Psoas muscle (tissue), 8 donors: Measurements from ENCODE around the gene ITFG1. TPM values are rescaled to one million over a fixed set of nuclear protein-coding genes. Genes with fewer than 3 reads are reported as not detected.
"Not testable (repeated sequence)": the region's sequence is repeated elsewhere in the genome, so short reads cannot be mapped to it uniquely, and the experiment has no call there.

Experiments
- ATAC-seq, 4 donors: fragments of 200-7000 bp; cut with Tn5 transposase; one replicate each; pipeline ENCODE4 v1.9.1; 2020; ENCODE audit warnings: moderate library complexity in 3 of 4, mild to moderate bottlenecking in 2 of 4
- DNase-seq, 2 donors: peaks; one replicate each; pipeline ENCODE4 v3.0.0-alpha.2; 2020
- H3K27ac ChIP-seq: fragments of 200-600 bp; one replicate; pipeline ENCODE4 v1.8.0; 2022
- H3K27me3 ChIP-seq, 3 donors: fragments of 200-600 bp in 1 of 3; one replicate each; pipeline versions ENCODE4 v1.6.1 to v1.8.0; 2013 to 2022; ENCODE audit warnings: low read length in 2 of 3, mild to moderate bottlenecking in 2 of 3, moderate library complexity in 1 of 3; ENCODE audit not compliant: insufficient read depth in 3 of 3
- H3K36me3 ChIP-seq, 2 donors: fragments of 200-600 bp in 1 of 2; one replicate each; pipeline versions ENCODE4 v1.6.1 to v1.8.0; 2013 to 2022; ENCODE audit warnings: low read depth in 1 of 2, mild to moderate bottlenecking in 1 of 2, moderate library complexity in 1 of 2; ENCODE audit not compliant: insufficient read depth in 1 of 2
- H3K4me1 ChIP-seq: fragments of 200-600 bp; one replicate; pipeline ENCODE4 v1.8.0; 2022
- H3K4me3 ChIP-seq: fragments of 200-600 bp; one replicate; pipeline ENCODE4 v1.8.0; 2022; ENCODE audit warnings: mild to moderate bottlenecking
- H3K9me3 ChIP-seq: fragments of 200-600 bp; one replicate; pipeline ENCODE4 v1.8.0; 2022
- CTCF ChIP-seq: fragments of 200-600 bp; IDR thresholded peaks from one replicate; pipeline ENCODE4 v1.8.0; 2022; ENCODE audit warnings: antibody characterized with exemption
- WGBS, 3 donors: extraction: QIAGEN DNeasy Blood & Tissue Kit; methylation state at CpG; one replicate each; pipeline versions ENCODE4 v1.1.6 to v1.1.7; 2013; 5-methylcytosine and 5-hydroxymethylcytosine counted together
- intact Hi-C, 2 donors: fragments of 100-400 bp; cut with DNase I; formaldehyde crosslinking; loops; one replicate each; pipeline versions ENCODE4 v1.11.0 to v1.14.2; 2022
- polyA plus RNA-seq, 3 donors: library from polyadenylated mRNA; stranded (reverse); fragments of 200-250 nt; gene quantifications; one replicate each; pipeline ENCODE4 v1.2.3, GENCODE V29; 2013
- total RNA-seq, 4 donors: library from RNA; stranded (reverse); fragmentation: NEBNext Ultra II Directional in 2 of 4; extraction: Animal tissue kit (Norgen Biotek cat#: 25700) in 2 of 4; gene quantifications; one replicate each; pipeline versions ENCODE4 v1.2.1 to v1.2.4, GENCODE V29; 2021 to 2023
- donor health status: healthy with polysubstance abuse.
- donor health status: DM: no; HTN: no; CAD: no; lungs with moderate emphysema.
- donor health status: Bipolar disorder and iron deficiency.
- donor health status: healthy.
- donor health status: DM: yes; HTN: yes; CAD: no.
- donor health status: DM: no; HTN: no; CAD: no.
- donor health status: DM: no; HTN: no; CAD: no.
- donor health status: DM: yes; HTN: yes; CAD: no.

Gene ITFG1
- total and polyA plus RNA-seq, 7 donors: 13.0 to 30.3 (median 22.6) TPM

- Histone ChIP-seq H3K4me3 (no peak overlapping the region), H3K9me3 (no peaks in the 10 kb centered on the region), H3K4me1 (peaks cover 10% of the 10 kb centered on the region), H3K27ac (no peak overlapping the region), H3K27me3 (no peaks in the 10 kb centered on the region), H3K36me3 (peaks cover 0 to 5% of the 10 kb centered on the region in 2 donors)
- intact Hi-C loops: no loop called here
- ATAC-seq: no peak
- no peak for TF ChIP-seq CTCF
- 91% methylated on average over 1 of the region's 1 CpG for whole genome bisulfite sequencing, 3 donors
- no peak for DNase-seq
Observed at GRCh38 chr16:47363761-47364160, 97.1 kb downstream of the ITFG1 start.

DNA sequence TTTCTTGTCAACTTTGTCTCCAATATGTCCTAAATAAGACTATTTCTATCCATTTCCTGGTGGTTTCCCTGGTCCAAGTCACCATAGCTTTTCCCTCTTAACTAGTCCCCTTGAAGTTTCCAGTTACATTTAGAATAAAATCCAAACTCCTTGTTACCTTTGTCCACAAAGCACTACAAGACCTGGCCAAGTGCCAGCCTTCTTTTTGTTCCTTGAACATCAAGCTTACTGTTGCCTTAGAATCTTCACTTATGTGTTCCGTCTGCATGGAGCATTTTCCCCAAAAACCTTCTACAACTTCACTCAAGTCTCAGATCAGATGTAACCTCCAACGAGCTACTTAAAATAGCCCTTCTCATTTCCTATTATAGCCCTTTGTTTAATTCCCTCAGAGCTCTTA is 101.4 kb downstream of the ITFG1 start:
- 58 to 75% (median 58%) methylated on average over 2 of the region's 2 CpGs for WGBS, 3 donors
- no peaks in the 10 kb centered on the region for H3K36me3 ChIP-seq
- H3K27me3 ChIP-seq: no peaks in the 10 kb centered on the region

GRCh38 chr16:47358816-47359215 is 102.0 kb downstream of the ITFG1 start:
- no peaks in the 10 kb centered on the region for H3K27me3 ChIP-seq
- H3K9me3 ChIP-seq: peaks cover 9% of the 10 kb centered on the region
- WGBS, 3 donors: 94 to 95% (median 94%) methylated on average over 2 of the region's 2 CpGs
- peaks cover 10% of the 10 kb centered on the region for H3K4me1 ChIP-seq
- TF ChIP-seq CTCF: no peak
- intact Hi-C loops: no loop called here
- ATAC-seq: peak; percentile 85 to 98 (median 92)
- no peak overlapping the region for H3K4me3 ChIP-seq
- peak overlapping the region; percentile 42 for H3K27ac ChIP-seq
- no peaks in the 10 kb centered on the region for H3K36me3 ChIP-seq
- no peak for DNase-seq

More for the DNA sequence above, 101.4 kb downstream of the ITFG1 start:
- H3K27ac ChIP-seq: peak overlapping the region; percentile 42
- DNase-seq: no peak
- intact Hi-C loops: no loop called here
- H3K9me3 ChIP-seq: peaks cover 3% of the 10 kb centered on the region
- TF ChIP-seq CTCF: no peak
- no peak overlapping the region for H3K4me3 ChIP-seq
- ATAC-seq: peak in 1 of 4 donors; percentile 23
- H3K4me1 ChIP-seq: peaks cover 10% of the 10 kb centered on the region

GRCh38 chr16:47349029-47349428 is 111.8 kb downstream of the ITFG1 start:
- H3K27me3 ChIP-seq, H3K4me3 ChIP-seq, H3K27ac ChIP-seq, intact Hi-C loops, H3K36me3 ChIP-seq, DNase-seq, ATAC-seq, H3K4me1 ChIP-seq: not testable (repeated sequence)
- 94 to 100% (median 99%) methylated on average over 1 to 2 of the region's 2 CpGs for WGBS, 3 donors
- peaks cover 15% of the 10 kb centered on the region for H3K9me3 ChIP-seq

DNA sequence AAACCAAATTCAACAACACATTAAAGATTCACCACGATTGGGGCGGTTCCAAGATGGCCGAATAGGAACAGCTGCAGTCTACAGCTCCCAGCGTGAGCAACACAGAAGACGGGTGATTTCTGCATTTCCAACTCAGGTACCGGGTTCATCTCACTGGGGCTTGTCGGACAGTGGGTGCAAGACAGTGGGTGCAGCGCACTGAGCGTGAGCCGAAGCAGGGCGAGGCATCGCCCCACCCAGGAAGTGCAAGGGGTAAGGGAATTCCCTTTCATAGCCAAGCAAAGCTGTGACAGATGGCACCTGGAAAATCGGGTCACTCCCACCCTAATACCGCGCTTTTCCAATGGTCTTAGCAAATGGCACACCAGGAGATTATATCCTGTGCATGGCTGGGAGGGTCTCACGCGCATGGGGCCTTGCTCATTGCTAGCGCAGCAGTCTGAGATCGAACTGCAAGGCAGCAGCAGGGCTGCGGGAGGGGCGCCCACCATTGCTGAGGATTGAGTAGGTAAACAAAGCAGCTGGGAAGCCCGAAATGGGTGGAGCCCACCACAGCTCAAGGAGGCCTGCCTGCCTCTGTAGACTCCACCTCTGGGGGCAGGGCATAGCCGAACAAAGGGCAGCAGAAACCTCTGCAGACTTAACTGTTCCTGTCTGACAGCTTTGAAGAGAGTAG is 113.7 kb downstream of the ITFG1 start:
- H3K27me3 ChIP-seq, H3K36me3 ChIP-seq, DNase-seq, intact Hi-C loops, H3K4me1 ChIP-seq, H3K4me3 ChIP-seq, ATAC-seq, H3K27ac ChIP-seq: not testable (repeated sequence)
- H3K9me3 ChIP-seq: peaks cover 10% of the 10 kb centered on the region
- WGBS, 3 donors: 96 to 98% (median 98%) methylated on average over 23 of the region's 23 CpGs

DNA sequence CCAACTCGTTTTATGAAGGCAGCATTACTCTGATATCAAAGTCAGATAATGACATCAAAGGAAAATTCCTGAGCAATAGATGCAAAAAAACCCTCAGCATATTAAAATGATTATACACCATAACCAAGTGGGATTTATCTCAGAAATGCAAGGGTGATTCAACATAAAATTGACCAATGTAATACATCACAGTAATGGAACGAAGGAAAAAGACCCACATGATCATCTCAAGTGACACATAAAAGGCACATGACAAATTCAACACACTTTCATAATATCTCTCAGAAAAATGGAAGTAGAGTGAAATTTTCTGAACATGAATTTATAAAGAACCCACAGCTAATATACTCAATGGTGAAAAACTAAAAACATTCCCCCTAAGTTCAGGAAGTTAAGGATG is 118.8 kb downstream of the ITFG1 start:
- no peak for ATAC-seq
- Histone ChIP-seq H3K4me1 (no peaks in the 10 kb centered on the region), H3K27me3 (no peaks in the 10 kb centered on the region), H3K36me3 (peaks cover 0 to 2% of the 10 kb centered on the region in 2 donors), H3K4me3 (no peak overlapping the region), H3K9me3 (peaks cover 16% of the 10 kb centered on the region), H3K27ac (no peak overlapping the region)
- 68 to 92% (median 71%) methylated on average over 2 of the region's 2 CpGs for WGBS, 3 donors
- no peak for DNase-seq
- intact Hi-C loops: no loop called here
- no peak for TF ChIP-seq CTCF

DNA sequence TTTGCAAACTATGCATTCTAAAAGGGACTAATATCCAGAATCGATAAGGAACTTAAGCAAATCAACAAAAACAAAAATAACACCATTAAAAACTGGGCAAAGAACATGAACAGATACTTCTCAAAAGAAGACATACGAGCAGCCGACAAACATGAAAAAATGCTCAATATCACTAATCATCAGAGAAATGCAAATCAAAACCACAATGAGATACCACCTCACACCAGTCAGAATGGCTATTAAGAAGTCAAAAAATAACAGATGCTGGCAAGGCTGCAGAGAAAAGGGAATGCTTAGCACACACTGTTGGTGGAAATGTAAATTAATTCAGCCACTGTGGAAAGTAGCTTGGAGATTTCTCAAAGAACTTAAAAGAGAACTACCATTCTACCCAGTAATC is 130.3 kb downstream of the ITFG1 start:
- WGBS, 3 donors: 95 to 99% (median 97%) methylated on average over 3 of the region's 3 CpGs
- ATAC-seq, intact Hi-C loops, H3K27me3 ChIP-seq, H3K9me3 ChIP-seq, DNase-seq, H3K4me1 ChIP-seq, H3K36me3 ChIP-seq, H3K4me3 ChIP-seq, H3K27ac ChIP-seq: not testable (repeated sequence)

- H3K27me3 ChIP-seq, H3K4me3 ChIP-seq, H3K36me3 ChIP-seq, ATAC-seq, H3K9me3 ChIP-seq, intact Hi-C loops, H3K4me1 ChIP-seq, DNase-seq, H3K27ac ChIP-seq: not testable (repeated sequence)
- WGBS, 3 donors: 93 to 100% (median 96%) methylated on average over 2 of the region's 2 CpGs
Observed at GRCh38 chr16:47324309-47324708, 136.6 kb downstream of the ITFG1 start.
